Limb (tissue), 2 donors: ENCODE measurements around the gene SYNE1.
"Not testable (repeated sequence)": the region's sequence is repeated elsewhere in the genome, so short reads cannot be mapped to it uniquely, and the experiment has no call there.

Experiments
- DNase-seq, 2 donors: peaks; one replicate each; pipeline ENCODE4 v3.0.0-alpha.2; 2016; ENCODE audit errors: extremely low spot score in 2 of 2

The SYNE1 gene

DNA sequence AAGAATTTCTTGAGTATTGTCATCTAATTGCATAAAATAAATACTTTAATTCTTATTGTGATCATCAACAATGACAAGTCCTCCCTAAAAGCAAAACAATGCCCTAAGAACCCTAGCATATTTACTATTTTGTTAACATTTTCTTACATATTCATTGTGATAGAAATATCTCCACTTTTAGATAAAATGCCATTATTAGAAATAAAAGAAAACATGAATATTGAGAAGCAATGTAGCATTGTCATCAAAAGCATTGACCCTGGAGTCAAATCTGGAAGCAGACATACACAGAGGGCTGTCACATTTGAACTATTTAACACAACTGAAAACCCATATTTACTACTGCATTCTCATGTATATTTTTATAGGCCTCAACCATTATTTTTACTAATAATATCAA, 257.7 kb downstream of the SYNE1 start:
- DNase-seq, result no peak

DNA sequence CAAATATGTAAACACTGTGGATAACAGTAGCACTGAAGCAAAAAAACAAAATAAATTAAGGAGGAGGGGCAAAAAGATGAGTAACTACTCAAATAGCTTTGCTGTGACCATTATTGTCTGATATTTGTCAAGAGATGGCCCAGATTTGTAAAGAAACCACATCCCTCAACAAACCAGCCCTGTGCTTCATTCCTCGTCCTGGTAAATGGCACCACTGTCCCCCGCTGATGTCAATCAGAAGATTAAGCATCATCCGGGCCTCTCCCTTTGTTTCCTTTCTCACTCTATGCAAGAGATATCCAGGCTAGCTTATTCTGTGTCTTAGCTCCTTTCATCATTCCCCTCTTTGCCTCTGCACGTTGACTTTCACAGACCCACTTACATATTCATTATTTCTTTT, 259.0 kb downstream of the SYNE1 start:
- DNase-seq, result no peak

DNA sequence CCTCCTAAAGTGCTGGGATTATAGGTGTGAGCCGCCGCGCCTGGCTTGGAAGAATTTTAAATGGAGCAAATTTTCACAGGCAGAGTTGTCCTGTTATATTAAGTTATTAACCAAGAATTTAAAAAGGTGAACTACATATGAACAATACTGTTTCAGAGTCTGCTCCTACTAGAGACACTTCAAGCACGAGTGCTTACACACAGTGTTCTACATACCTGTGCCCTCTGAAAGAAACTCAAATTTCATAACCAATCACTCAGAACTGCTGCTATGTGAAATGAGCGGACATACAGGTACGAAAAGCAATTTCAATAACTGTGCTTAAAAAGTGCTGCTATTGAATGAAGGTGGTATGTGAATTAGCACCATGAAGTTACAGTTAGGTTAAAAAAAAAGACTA, 262.0 kb downstream of the SYNE1 start:
- DNase-seq, result no peak

DNA sequence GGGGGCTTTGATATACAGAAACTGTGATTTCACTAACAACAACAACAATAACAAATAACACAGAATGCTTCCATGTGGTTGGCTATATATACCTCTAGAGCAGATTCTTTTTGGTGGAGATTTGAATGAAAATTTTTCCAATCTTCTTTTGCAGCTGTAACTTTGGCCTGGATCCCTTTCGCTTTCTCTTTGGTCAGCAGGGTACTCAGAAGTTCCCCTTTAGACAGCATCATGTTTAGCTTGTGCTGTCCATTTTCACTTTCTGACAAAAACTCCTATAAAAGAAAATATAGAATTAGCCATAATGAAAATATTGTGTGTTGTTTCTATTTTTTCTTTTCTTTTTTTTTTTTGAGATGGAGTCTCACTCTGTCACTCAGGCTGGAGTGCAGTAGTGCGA, 264.2 kb downstream of the SYNE1 start:
- no peak for DNase-seq

DNA sequence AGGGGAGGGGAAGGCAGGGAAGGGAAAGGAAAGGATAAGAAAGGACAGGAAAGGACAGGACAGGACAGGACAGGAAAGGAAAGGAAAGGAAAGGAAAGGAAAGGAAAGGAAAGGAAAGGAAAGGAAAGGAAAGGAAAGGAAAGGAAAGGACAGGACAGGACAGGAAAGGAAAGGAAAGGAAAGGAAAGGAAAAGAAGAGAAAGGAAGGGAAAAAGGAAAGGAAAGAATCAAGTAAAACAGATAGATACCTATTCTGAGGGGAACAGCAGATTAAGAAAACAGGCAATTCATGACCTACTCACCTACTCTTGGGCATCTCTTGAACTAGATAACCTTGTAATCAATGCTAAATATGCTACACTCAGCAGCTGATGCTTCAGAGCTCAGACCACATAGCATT, 265.4 kb downstream of the SYNE1 start:
- DNase-seq, result no peak

DNA sequence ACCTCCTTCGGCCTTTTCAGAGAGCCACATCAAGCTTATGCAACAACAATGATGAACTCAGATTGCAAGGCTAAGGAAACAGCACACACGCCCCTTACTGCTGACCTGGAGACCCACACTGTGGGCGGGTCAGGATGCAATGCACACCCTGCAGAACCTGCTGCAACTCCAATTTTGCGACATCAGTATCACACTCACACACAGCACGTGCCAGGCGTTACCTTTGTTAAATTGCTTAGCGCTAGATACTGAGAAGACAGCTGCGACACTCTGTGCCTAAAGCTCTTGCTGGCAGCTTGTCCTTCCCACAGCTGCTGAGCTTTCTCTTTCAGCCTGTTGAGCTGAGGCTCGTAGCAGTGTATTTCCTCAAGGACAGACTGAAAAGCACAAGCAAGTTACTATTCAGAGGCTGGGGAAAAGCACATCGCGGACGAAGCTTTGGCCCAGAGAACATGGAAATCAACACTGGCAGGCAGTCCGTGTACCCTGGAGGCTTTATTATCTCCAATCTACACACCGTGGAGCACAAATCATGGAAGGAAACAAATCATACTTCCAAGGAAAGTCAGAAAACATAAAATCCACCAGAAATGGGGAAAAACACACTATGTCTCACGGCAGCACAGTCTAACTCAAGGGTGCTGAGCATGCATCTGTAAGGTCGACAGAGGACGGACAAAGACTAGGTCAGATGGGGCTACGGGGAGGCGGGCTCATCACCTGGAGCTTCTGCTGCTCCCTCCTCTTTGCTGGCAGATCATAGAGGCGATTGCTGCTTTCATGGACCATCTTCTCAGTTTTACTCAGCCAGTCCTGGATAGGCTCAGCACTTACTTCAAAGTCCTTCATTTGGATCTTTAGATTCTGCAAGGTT, 268.2 kb downstream of the SYNE1 start:
- peak; percentile 52 to 70 for DNase-seq

DNA sequence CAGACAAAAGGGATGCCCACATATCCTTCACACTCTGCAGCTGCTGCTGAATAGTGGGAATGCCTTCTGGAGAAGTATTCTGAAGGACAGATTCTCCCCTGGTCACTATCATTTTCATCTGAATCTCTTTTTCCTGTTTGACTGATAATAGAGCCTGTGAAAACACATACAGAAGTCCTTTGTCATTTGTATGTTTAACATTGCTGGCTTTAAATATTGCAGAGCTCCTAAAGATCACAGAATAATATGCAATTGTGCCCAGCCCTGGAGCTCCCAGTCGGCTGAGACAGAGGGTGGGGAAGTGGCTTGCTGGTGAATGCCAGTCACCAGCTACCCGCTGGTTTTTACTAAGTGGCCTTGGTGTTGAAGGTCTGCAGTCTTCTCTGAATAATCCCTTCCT, 272.3 kb downstream of the SYNE1 start:
- no peak for DNase-seq

DNA sequence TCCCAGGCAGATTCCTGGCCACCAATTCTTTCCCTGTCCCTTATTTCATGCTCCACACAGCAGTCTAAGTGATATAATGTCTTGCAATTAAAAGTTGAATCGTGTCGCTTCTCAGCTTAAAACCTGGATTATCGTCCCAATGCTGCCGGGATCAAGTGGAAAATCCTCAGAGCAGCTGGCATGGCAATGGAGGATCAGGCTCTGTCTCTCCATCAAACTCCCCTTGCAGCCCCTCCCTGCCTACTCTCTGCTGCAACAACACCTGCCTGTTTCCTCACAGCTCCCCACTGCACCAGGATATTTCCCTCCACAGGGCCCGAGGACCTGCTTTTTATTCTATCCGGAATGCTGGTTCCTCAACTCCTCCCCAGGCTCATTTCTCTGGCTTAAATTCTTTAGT, 277.1 kb downstream of the SYNE1 start:
- DNase-seq, result no peak

DNA sequence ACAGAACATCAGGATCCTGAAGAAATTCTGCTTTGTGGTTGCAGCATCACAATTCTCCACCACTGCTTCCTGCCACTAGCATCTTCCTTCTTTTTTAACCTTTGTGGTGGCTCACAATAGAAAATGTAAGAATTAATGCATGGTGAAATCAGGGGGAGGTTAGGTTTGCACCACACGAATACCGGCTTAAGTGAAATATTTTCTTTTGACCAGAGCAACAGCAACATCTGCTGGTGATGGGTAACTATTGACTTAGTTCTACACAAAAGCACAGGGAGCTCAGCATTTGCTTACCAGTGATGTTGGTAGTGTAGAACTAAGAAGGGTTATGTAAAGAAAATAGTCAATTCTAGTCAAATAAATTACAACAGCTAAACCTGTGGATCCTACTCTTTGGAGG, 280.5 kb downstream of the SYNE1 start:
- no peak for DNase-seq

DNA sequence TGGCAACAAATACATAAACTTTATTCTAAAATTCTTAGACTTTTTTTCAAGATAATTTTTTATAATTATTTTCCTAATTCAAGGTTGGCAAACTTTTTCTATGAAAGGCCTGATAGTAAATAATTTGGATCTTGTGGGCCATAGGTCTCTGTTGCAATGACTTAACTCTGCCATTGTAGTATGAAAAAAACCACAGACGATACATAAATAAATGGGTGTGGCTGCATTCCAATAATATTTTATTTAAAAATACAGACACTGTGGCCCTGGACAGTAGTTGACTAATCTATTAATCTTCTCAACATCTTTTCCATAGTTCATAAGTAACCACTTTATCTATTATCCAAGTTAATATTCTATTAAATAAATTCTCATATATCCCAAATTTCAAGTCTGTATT, 281.1 kb downstream of the SYNE1 start:
- DNase-seq, result no peak

DNA sequence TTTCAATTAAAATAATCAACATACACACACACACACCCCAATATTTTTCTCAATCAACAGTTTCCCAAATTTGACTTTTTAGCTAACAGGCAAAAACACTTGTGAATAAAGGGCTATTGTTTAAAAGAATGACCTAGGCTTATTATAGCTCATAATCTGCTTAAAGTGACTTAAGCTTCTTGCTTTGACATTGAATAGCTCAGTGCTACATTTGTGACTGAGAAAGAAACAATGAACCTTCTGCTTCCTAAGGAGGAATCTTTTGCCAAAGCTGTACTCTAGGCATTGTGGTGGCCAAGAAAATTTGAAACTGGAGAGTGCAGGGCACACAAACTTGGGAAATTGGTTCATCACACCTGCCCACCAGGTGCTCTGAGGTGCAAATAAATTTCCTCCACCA, 282.0 kb downstream of the SYNE1 start:
- DNase-seq, result no peak

DNA sequence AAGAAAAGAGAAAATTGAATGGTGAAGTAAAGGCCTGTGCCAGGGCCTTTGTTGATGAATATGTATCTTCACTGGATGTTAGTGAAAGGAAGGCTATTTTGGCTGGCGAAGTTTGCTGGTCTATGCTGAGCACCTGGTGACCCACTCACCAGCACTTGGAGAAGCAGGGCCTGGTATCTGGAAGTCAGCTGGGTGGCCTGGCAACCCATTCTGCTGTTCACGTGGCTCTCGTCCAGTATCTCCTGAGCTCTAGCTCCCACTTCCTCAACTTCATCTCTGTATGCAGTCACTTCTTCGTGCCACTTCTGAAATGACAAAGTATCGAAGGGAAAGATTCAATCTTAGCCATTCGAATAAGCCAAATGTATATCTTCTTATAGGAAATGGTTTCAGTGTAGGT, 283.7 kb downstream of the SYNE1 start:
- no peak for DNase-seq

DNA sequence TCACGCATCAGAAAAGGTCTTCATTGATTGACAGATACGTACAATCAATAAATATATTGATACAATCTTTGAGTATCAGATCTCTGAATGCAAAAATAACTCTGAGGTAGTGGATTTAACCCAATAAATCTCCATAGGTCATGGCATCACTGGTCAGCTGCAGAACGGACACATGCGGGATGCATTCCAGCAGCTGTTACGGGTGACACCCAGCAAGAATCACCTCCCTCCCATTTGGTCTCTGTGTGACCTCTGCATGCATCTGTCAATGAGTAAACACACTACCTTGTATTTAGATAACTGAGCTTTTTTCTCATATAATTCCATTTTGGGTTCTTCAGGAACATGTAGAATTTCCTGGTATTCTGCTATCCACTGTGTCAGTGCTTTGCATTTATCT, 285.4 kb downstream of the SYNE1 start:
- DNase-seq, result no peak

DNA sequence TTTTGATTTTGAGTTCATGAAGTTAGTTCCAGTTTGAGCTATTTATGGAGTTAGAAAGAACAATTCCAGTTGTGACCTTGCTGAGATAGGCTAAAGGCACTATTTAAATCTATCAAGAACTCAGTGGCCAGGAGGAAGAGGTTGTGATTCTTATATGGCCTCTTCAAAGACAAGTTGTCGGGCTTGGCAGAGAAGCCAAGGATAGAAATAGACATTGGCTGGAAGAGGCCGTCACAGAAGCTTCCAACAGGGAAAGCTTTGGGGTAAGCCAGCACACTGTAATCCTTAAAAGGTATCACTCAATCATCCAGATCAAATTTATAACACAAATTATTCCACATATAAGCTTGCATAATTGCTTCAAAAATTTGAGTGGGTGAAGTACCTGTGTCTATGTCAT, 286.1 kb downstream of the SYNE1 start:
- no peak for DNase-seq

DNA sequence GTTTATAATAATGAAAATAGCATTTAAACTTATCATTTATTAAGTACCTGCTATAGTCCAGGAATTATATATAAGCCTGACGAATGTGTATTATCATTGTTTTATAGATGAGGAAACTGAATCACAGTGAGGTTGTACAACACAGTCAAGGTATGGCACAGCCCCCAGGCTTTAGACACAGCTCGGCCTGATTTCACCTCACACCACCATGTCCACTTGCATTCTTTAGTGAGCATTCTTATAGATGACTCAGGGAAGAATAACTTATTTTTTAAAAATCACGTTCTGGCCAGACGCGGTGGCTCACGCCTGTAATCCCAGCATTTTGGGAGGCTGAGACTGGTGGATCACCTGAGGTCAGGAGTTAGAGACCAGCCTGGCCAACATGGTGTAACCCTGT, 289.0 kb downstream of the SYNE1 start:
- DNase-seq, result no peak

DNA sequence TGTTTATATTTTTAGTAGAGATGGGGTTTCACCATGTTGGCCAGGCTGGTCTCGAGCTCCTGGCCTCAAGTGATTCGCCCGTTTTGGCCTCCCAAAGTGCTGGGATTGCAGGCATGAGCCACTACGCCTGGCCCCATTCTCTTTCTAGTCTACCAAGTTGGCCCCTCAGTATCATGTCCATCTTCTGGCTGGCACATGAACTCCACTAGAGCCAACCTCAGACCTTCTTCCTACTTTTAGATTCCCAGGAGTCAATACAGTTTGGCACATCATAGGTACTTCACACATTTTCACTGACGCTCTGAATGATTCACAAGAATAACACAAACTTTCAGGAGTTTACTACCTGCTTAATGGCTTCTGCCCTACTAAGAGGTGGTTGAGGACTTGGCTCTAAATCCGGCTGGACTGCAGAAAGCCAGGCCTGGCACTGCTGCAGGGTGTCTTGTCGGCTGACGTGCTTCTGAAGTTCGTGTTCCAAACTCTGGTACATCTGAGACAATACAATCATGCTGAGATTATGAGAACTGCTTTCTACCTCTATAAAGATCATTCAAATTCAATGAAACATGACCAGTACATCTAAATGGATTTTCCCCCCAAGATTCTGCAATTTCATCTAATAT, 293.3 kb downstream of the SYNE1 start:
- no peak for DNase-seq

DNA sequence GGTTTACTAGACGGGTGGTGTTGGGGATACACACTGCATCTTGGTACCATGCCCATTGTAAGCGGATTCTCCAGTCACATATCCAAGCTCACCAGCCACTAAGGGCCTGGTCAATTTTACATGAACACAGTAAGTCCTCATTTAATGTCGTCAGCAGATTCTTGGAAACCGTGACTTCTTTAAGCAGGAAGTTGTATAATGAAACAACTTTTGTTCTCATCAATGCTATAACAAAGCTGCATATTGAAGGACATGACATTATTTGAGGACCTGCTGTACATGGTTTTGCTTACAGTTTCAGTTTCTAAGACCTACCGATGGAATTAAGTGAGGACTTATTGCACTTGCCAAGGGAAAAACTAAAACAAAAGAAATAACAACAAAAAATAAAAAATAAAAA, 295.6 kb downstream of the SYNE1 start:
- DNase-seq, result no peak

DNA sequence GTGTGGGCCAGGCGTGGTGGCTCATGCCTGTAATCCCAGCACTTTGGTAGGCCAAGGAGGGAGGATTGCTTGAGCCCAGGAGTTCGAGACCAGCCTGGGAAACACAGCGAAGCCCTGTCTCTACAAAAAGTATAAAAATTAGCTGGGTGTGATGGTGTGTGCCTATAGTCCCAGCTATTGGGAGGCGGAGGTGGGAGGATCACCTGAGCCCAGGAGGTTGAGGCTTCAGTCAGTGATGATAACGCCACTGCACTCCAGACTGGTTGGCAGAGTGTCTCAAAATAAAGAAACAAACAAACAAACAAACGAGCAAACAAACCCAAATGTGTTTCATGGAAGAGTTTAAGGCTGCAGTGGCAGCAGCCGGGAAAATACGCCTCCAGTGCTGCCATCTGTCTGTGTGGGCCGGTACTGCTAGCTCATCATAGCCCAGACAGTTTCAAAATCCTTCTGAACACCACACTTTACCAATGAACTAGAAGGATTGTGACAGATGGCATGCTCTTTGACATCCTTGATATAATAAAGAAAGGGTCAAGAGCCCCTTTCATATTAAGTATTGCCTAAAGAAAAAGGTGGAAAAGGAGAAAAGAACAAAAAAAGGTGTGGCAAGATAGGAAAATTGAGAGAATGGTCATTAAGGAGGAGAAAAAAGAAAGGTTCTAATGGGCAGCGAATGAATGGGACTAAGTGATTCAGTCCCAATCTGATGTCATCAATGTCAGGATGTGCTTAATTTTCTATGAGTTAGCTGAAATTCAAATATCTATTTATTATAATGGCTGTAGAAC, 298.6 kb downstream of the SYNE1 start:
- peak in 1 of 2 donors; percentile 53 for DNase-seq

DNA sequence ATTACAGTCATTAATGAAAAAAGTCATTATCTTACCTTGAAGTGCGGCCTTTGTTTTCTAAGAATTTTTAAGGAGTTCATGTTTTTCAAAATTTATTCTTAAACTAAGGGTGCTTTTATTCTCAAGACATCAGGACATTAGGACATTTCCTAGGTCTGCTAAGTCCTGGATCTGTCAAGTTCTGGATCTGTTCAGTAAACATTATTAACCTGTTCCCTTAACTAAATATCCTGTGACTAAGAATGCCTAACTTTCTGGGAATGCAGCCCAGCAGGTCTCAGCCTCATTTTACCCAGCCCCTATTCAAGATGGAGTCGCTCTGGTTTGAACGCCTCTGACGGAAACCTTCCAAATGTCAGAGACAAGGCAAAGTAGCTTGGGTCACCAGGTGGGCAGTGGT, 302.6 kb downstream of the SYNE1 start:
- DNase-seq, result no peak

DNA sequence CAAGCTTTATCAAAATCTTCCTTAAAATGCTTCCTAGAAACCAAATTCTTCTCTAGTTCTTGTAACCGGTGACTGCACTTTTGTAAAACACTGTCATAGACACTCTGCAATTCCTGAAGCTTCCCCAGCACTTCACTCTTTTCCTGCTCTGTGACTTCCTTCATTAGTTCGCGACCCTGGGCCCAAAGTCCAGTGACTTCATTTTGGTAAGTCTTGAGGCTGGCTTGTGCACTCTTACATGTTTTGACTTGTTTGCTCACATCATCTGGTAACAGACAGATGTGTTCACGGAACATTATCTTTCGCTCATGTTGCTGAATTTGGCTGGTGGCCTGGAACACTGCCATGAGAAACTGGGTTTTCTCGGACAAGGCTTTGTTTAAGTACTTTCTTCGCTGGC, 306.2 kb downstream of the SYNE1 start:
- no peak for DNase-seq

DNA sequence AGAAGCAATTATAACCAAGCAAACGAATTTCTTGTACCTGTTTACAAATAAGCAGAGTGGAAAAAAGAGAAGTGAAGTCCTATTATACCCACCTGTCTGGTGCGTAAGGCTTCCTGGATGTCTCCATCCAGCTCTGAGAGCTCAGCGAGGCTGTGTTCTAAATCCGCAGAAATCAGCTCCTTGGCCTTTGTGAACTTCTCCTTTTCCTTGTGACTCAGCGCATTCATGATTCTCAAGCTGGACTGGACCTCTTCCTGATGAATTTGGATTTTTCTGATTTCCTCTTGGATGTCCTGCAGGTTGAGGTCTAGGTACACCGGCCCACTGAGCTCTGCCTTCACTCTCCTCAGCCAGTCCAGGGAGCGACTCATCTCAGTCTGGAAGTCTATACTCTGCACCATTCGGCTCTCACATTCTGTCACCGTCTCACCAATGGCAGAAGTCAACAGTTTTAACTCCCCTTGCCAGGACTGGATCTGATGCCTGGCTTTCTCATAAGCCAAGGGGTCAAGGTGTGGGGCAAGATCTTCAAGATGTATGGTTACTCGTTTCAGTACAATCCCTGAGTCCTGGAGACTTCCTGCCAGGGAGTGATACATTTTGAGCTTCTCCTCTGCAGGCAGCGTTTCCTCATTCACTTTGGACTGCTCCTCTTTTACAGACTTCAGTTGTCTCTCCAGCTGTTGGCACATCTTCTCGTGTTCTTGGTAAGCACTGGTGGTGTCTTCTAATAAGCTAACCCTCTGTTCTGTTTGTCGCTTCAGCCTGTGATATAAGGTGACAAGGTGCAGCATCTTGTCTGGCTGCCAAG, 307.3 kb downstream of the SYNE1 start:
- no peak for DNase-seq

DNA sequence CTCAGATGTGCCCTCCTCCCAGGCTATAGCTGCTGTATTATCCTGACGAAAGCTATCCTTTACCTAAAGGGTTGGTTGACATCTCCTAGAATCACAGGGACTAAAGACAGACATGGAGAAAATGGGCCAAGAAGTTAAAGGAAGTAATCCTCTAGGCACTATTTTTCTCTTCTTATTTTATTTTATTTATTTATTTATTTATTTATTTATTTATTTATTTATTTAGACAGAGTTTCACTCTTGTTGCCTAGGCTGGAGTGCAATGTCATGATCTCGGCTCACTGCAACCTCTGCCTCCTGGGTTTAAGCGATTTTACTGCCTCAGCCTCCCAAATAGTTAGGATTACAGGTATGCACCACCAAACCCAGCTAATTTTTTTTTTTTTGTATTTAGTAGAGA, 309.0 kb downstream of the SYNE1 start:
- not testable (repeated sequence) for DNase-seq
